GM12864 (cell line): ENCODE results near the gene NDUFAF2.

Experiments
- DNase-seq: peaks from one replicate; pipeline ENCODE4 v3.0.0-alpha.2; 2011; ENCODE audit warnings: low read depth
- H3K4me3 ChIP-seq: 2 replicates; pipeline ENCODE4 v1.5.1; 2011; ENCODE audit warnings: mild to moderate bottlenecking, low read depth, low read length, control low read depth
- CTCF ChIP-seq: IDR thresholded peaks from 2 replicates; pipeline ENCODE4 v1.5.1; 2011; ENCODE audit warnings: low read depth, mild to moderate bottlenecking, moderate library complexity, low read length, control low read depth, inconsistent platforms; ENCODE audit errors: missing control alignments

Gene NDUFAF2

GRCh38 chr5:61044545-61044944 is 99.5 kb downstream of the NDUFAF2 start:
- no peak overlapping the region for H3K4me3 ChIP-seq
- no peak for TF ChIP-seq CTCF
- DNase-seq: no peak

- no peak for TF ChIP-seq CTCF
- no peak overlapping the region for H3K4me3 ChIP-seq
- DNase-seq: no peak
Observed at GRCh38 chr5:61047346-61047745, 102.3 kb downstream of the NDUFAF2 start.

- no peak overlapping the region for H3K4me3 ChIP-seq
- no peak for TF ChIP-seq CTCF
- DNase-seq: no peak
Observed at GRCh38 chr5:61048534-61048933, 103.5 kb downstream of the NDUFAF2 start.

GRCh38 chr5:61050292-61050691 is 105.3 kb downstream of the NDUFAF2 start:
- no peak for TF ChIP-seq CTCF
- H3K4me3 ChIP-seq: no peak overlapping the region
- DNase-seq: no peak

GRCh38 chr5:61051267-61051666 is 106.3 kb downstream of the NDUFAF2 start:
- no peak overlapping the region for H3K4me3 ChIP-seq
- TF ChIP-seq CTCF: no peak
- no peak for DNase-seq

GRCh38 chr5:61052882-61053281 is 107.9 kb downstream of the NDUFAF2 start:
- no peak overlapping the region for H3K4me3 ChIP-seq
- DNase-seq: no peak
- TF ChIP-seq CTCF: no peak

GRCh38 chr5:61053937-61054336 is 108.9 kb downstream of the NDUFAF2 start:
- H3K4me3 ChIP-seq: no peak overlapping the region
- TF ChIP-seq CTCF: no peak
- DNase-seq: no peak
